Neural cell (in vitro differentiated cells): Measurements from ENCODE around the gene UBE2E3. TPM values are rescaled to one million over a fixed set of nuclear protein-coding genes. Genes with fewer than 3 reads are reported as not detected.

Experiments
- H2AFZ ChIP-seq: fragments of 200-600, 300-800 bp; sonication (generic), shearing (Covaris generic); 2 replicates; pipeline ENCODE4 v1.6.0; 2014; ENCODE audit warnings: low read depth, mild to moderate bottlenecking, antibody characterized with exemption, low read length, moderate library complexity
- H3F3A ChIP-seq: fragments of 200-600 bp; shearing (Covaris generic); 2 replicates; pipeline ENCODE4 v1.6.1; 2016; ENCODE audit warnings: mild to moderate bottlenecking, moderate library complexity, mixed read lengths, antibody characterized with exemption, low read length; ENCODE audit not compliant: insufficient read depth, poor library complexity, severe bottlenecking
- H3K27ac ChIP-seq: fragments of 200-600, 300-800 bp; sonication (generic), shearing (Covaris generic); 2 replicates; pipeline ENCODE4 v1.5.1; 2014; ENCODE audit warnings: mild to moderate bottlenecking, low read length, moderate library complexity
- H3K27me3 ChIP-seq: fragments of 300-800, 200-600 bp; sonication (generic), shearing (Covaris generic); 2 replicates; pipeline ENCODE4 v1.6.0; 2014; ENCODE audit warnings: mild to moderate bottlenecking, low read depth, low read length, moderate library complexity; ENCODE audit not compliant: insufficient read depth
- H3K36me3 ChIP-seq: fragments of 300-800, 200-600 bp; sonication (generic), shearing (Covaris generic); 2 replicates; pipeline ENCODE4 v1.5.1; 2014; ENCODE audit warnings: mild to moderate bottlenecking, antibody characterized with exemption, low read length, moderate library complexity; ENCODE audit not compliant: insufficient read depth
- H3K4me2 ChIP-seq: fragments of 300-800, 200-600 bp; sonication (generic), shearing (Covaris generic); 2 replicates; pipeline ENCODE4 v1.6.0; 2014; ENCODE audit warnings: mild to moderate bottlenecking, low read length
- H3K4me3 ChIP-seq: fragments of 300-800, 200-600 bp; sonication (generic), shearing (Covaris generic); 2 replicates; pipeline ENCODE4 v1.5.1; 2014; ENCODE audit warnings: mild to moderate bottlenecking, low read length, moderate library complexity
- H3K79me2 ChIP-seq: fragments of 200-600 bp; shearing (Covaris generic); replicated peaks from 2 replicates; pipeline ENCODE4 v1.6.0; 2014; ENCODE audit warnings: mild to moderate bottlenecking, low read length, moderate library complexity; ENCODE audit not compliant: insufficient read depth
- H3K9ac ChIP-seq: fragments of 300-800, 200-600 bp; sonication (generic), shearing (Covaris generic); 2 replicates; pipeline ENCODE4 v1.6.1; 2016; ENCODE audit warnings: mild to moderate bottlenecking, low read length, mixed read lengths
- H3K9me2 ChIP-seq: fragments of 200-600 bp; shearing (Covaris generic); 2 replicates; pipeline ENCODE4 v1.6.1; 2016; ENCODE audit warnings: mild to moderate bottlenecking, low read length, mixed read lengths; ENCODE audit not compliant: insufficient read depth
- H3K9me3 ChIP-seq: fragments of 200-600, 300-800 bp; sonication (generic), shearing (Covaris generic); 2 replicates; pipeline ENCODE4 v1.6.1; 2016; ENCODE audit warnings: mild to moderate bottlenecking, mixed run types, low read length, moderate library complexity, mixed read lengths
- H4K20me1 ChIP-seq: fragments of 200-600 bp; shearing (Covaris generic); 2 replicates; pipeline ENCODE4 v1.6.1; 2016; ENCODE audit warnings: mild to moderate bottlenecking, mixed run types; ENCODE audit not compliant: insufficient read depth
- CTCF ChIP-seq: fragments of 450-650 bp; IDR thresholded peaks from 2 replicates; pipeline ENCODE4 v1.5.1; 2014; ENCODE audit warnings: antibody characterized with exemption, mild to moderate bottlenecking, moderate library complexity; ENCODE audit not compliant: poor library complexity, severe bottlenecking
- EP300 ChIP-seq: fragments of 450-650 bp; conservative IDR thresholded peaks from 2 replicates; pipeline ENCODE4 v1.6.1; 2014; ENCODE audit warnings: antibody characterized with exemption, mild to moderate bottlenecking, moderate library complexity; ENCODE audit not compliant: poor library complexity, severe bottlenecking
- EZH2 ChIP-seq: fragments of 200-600, 300-800 bp; shearing (Covaris generic), sonication (generic); IDR thresholded peaks from 2 replicates; pipeline ENCODE4 v1.6.1; 2014; ENCODE audit warnings: antibody characterized with exemption, low read length, borderline replicate concordance, mild to moderate bottlenecking; ENCODE audit not compliant: insufficient read depth, poor library complexity, severe bottlenecking
- MXI1 ChIP-seq: fragments of 450-650 bp; conservative IDR thresholded peaks from 2 replicates; pipeline ENCODE4 v1.6.1; 2014; ENCODE audit warnings: antibody characterized with exemption, mild to moderate bottlenecking; ENCODE audit not compliant: poor library complexity, severe bottlenecking
- POLR2AphosphoS5 ChIP-seq: IDR thresholded peaks from 2 replicates; pipeline ENCODE4 v1.6.1; 2012
- RAD21 ChIP-seq: fragments of 450-650 bp; conservative IDR thresholded peaks from 2 replicates; pipeline ENCODE4 v1.6.1; 2014; ENCODE audit warnings: antibody characterized with exemption, mild to moderate bottlenecking, moderate library complexity
- REST ChIP-seq: IDR thresholded peaks from 2 replicates; pipeline ENCODE4 v1.6.1; 2012; ENCODE audit warnings: borderline replicate concordance
- SMC3 ChIP-seq: fragments of 450-650 bp; conservative IDR thresholded peaks from 2 replicates; pipeline ENCODE4 v1.6.1; 2014; ENCODE audit warnings: antibody characterized with exemption, mild to moderate bottlenecking, moderate library complexity; ENCODE audit not compliant: poor library complexity
- TAF1 ChIP-seq: IDR thresholded peaks from 2 replicates; pipeline ENCODE4 v1.6.1; 2012; ENCODE audit warnings: low read depth
- polyA plus RNA-seq: library from polyadenylated mRNA; depleted of rRNA; stranded (reverse); fragments of >200 nt; gene quantifications from 2 replicates; pipeline ENCODE4 v1.2.3, GENCODE V29; 2014

The UBE2E3 gene
- polyA plus RNA-seq, 1 donor from 2014 or later: 337 TPM

- Histone ChIP-seq H3K36me3 (no peaks in the 10 kb centered on the region), H3K9me2 (no peaks in the 10 kb centered on the region), H3K4me3 (no peak overlapping the region), H3K27ac (no peak overlapping the region), H3F3A (no peaks in the 10 kb centered on the region), H3K4me2 (no peak overlapping the region), H3K9ac (no peak overlapping the region), H3K79me2 (peaks cover 97% of the 10 kb centered on the region), H2AFZ (no peak overlapping the region), H4K20me1 (no peaks in the 10 kb centered on the region), H3K9me3 (no peaks in the 10 kb centered on the region), H3K27me3 (no peaks in the 10 kb centered on the region)
- TF ChIP-seq REST (no peak), POLR2AphosphoS5 (no peak), MXI1 (no peak), SMC3 (no peak), EZH2 (no peak), EP300 (no peak), CTCF (no peak), RAD21 (no peak)
These were observed 6.7 kb downstream of the UBE2E3 start for GRCh38 chr2:180987146-180987545.

GRCh38 chr2:180990337-180990736 is 9.9 kb downstream of the UBE2E3 start:
- no peaks in the 10 kb centered on the region for H3K36me3 ChIP-seq
- no peaks in the 10 kb centered on the region for H3K9me3 ChIP-seq
- no peaks in the 10 kb centered on the region for H3K27me3 ChIP-seq
- H3K4me2 ChIP-seq: no peak overlapping the region
- no peak for TF ChIP-seq RAD21
- no peak for TF ChIP-seq CTCF
- TF ChIP-seq REST: no peak
- TF ChIP-seq POLR2AphosphoS5: no peak
- TF ChIP-seq TAF1: no peak
- no peak for TF ChIP-seq EP300
- TF ChIP-seq SMC3: no peak
- TF ChIP-seq EZH2: no peak
- no peak for TF ChIP-seq MXI1
- no peak overlapping the region for H2AFZ ChIP-seq
- H3K4me3 ChIP-seq: no peak overlapping the region
- peaks cover 90% of the 10 kb centered on the region for H3K79me2 ChIP-seq
- H4K20me1 ChIP-seq: no peaks in the 10 kb centered on the region
- H3K9ac ChIP-seq: no peak overlapping the region
- H3K27ac ChIP-seq: no peak overlapping the region
- no peaks in the 10 kb centered on the region for H3K9me2 ChIP-seq
- no peaks in the 10 kb centered on the region for H3F3A ChIP-seq
